Subcutaneous abdominal adipose tissue (tissue), 5 donors: ENCODE measurements around the gene FKBP3.

ENCODE experiments used
- H3K27ac ChIP-seq: one replicate; pipeline ENCODE4 v1.7.0; 2013; ENCODE audit warnings: low read depth, mild to moderate bottlenecking, inconsistent platforms, low read length, moderate library complexity
- H3K27me3 ChIP-seq, 5 donors: one replicate each; pipeline ENCODE4 v1.7.0; 2013; ENCODE audit warnings: low read length in 5 of 5, inconsistent platforms in 1 of 5; ENCODE audit not compliant: control insufficient read depth in 5 of 5, insufficient read depth in 4 of 5
- H3K36me3 ChIP-seq, 5 donors: one replicate each; pipeline ENCODE4 v1.7.0; 2013; ENCODE audit warnings: low read length in 5 of 5; ENCODE audit not compliant: control insufficient read depth in 5 of 5, insufficient read depth in 5 of 5
- H3K4me1 ChIP-seq, 5 donors: one replicate each; pipeline ENCODE4 v1.7.0; 2013; ENCODE audit warnings: low read length in 5 of 5, mild to moderate bottlenecking in 3 of 5, moderate library complexity in 1 of 5; ENCODE audit not compliant: control insufficient read depth in 5 of 5, insufficient read depth in 5 of 5
- H3K4me3 ChIP-seq, 5 donors: one replicate each; pipeline ENCODE4 v1.7.0; 2013; ENCODE audit warnings: low read length in 5 of 5, low read depth in 1 of 5
- H3K9ac ChIP-seq, 5 donors: one replicate each; pipeline ENCODE4 v1.7.0; 2013; ENCODE audit warnings: low read length in 5 of 5, mild to moderate bottlenecking in 4 of 5, moderate library complexity in 3 of 5
- H3K9me3 ChIP-seq, 5 donors: one replicate each; pipeline ENCODE4 v1.7.0; 2013; ENCODE audit warnings: low read length in 5 of 5; ENCODE audit not compliant: control insufficient read depth in 5 of 5
- donor health status: healthy.
- donor health status: healthy.
- donor health status: healthy.
- donor health status: healthy.
- donor health status: healthy.

Gene FKBP3

DNA sequence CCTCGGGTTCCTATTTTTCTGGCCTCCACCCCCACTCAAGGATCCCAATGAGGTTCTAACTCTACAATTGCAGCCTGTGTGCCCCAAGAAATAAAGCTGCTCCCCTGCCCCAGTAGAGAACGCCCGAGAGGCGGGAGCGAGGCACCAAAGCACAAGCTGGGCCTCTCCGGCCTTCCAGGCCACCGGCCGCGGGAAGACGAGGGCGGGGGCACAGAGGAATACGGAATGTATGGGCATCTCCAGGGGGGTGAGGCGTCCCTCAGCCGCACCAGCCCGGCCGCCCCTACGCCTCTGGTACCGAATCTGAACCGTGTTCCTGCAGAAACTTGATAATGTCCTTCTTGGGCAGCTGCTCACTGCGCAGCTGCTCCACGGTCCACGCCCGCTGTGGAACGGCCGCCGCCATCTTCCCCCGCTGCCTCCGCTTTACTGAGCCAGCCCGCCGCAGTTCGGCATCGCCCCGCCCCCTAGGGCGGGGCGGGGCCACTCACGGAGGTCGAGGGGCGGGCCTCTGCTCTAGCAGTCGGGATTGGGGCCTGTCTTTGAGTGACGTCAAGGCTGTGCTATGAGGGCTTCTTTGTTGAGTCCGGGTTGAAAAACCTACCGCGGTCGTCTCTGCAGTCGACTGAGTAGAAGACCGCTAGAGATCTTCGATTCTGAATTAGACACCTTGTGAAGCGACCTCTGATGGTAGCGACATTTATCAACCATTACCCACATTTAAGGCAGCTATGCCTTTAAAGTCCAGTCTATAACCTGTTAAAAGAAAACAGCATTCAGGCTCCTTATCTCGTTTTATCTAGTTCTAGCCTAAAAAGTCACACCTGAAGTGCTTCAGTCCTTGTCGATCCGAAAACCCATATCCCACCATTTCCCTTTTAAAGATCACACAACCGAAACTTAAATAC lies at the start of gene FKBP3:
Gene FKBP3 (minus strand): TSS at position 431 of the 908 bp plus-strand sequence. CDS start 25 bp downstream, at position 406.
- Histone ChIP-seq H3K27me3 (no peaks in the 10 kb centered on the region), H3K36me3 (peaks cover 0 to 3% (median 0%) of the 10 kb centered on the region in 5 donors), H3K4me3 (peak within 1 kb of the TSS; percentile 97 to 100 (median 99)), H3K27ac (peak within 1 kb of the TSS; percentile 94), H3K9me3 (no peaks in the 10 kb centered on the region), H3K4me1 (peaks cover 3 to 33% (median 29%) of the 10 kb centered on the region in 5 donors), H3K9ac (peak within 1 kb of the TSS; percentile 75 to 98 (median 93))

DNA sequence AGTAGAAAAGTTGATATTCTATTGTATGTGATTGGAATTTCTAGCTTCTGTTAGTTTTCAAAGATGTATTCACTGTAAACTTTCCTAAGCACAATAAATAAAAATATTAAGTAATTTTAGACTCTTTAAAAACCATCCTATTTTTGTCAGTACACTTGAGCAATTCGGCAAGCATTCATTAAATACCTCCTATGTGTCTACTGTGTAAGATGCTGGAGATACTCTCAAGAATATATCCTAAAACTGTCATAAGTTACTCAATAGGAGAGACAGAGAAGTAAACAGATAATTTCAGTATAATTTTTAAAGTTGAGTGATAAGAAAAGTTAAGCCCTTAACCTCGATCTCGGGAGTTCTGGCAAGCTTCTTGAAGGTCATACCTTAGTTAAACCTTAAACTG lies 47.5 kb upstream of the FKBP3 start:
- Histone ChIP-seq H3K4me3 (no peak overlapping the region), H3K9me3 (no peaks in the 10 kb centered on the region), H3K36me3 (no peaks in the 10 kb centered on the region), H3K9ac (no peak overlapping the region), H3K4me1 (no peaks in the 10 kb centered on the region), H3K27me3 (no peaks in the 10 kb centered on the region), H3K27ac (no peak overlapping the region)

- H3K36me3 ChIP-seq: no peaks in the 10 kb centered on the region
- no peak overlapping the region for H3K9ac ChIP-seq
- no peak overlapping the region for H3K4me3 ChIP-seq
- H3K9me3 ChIP-seq: no peaks in the 10 kb centered on the region
- no peaks in the 10 kb centered on the region for H3K27me3 ChIP-seq
- no peaks in the 10 kb centered on the region for H3K4me1 ChIP-seq
- no peak overlapping the region for H3K27ac ChIP-seq
Measured at GRCh38 chr14:45181329-45181728, 47.0 kb upstream of the FKBP3 start.

DNA sequence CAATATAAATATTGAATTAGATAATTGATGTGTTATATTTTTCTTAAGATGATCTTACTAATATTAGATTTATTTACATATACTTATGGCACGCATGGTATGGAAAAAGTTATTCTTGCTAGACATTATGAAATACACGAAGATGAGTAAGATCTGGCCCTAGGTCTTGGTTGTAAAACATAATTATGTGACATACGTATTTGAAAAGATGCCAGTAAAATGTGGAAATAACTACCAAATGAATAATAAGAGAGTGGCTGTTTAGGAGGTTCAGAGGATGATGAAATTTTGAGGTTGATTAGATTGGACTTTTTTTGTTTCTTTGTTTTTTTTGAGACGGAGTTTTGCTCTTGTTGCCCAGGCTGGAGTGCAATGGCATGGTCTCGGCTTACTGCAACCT lies 42.8 kb upstream of the FKBP3 start:
- no peaks in the 10 kb centered on the region for H3K27me3 ChIP-seq
- H3K9ac ChIP-seq: no peak overlapping the region
- H3K4me1 ChIP-seq: no peaks in the 10 kb centered on the region
- no peak overlapping the region for H3K4me3 ChIP-seq
- H3K9me3 ChIP-seq: no peaks in the 10 kb centered on the region
- H3K27ac ChIP-seq: no peak overlapping the region
- H3K36me3 ChIP-seq: peaks cover 0 to 8% (median 0%) of the 10 kb centered on the region in 5 donors

- Histone ChIP-seq H3K4me3 (no peak overlapping the region), H3K9me3 (no peaks in the 10 kb centered on the region), H3K27me3 (no peaks in the 10 kb centered on the region), H3K36me3 (peaks cover 0 to 21% (median 5%) of the 10 kb centered on the region in 5 donors), H3K4me1 (no peaks in the 10 kb centered on the region), H3K9ac (no peak overlapping the region), H3K27ac (no peak overlapping the region)
Measured at GRCh38 chr14:45169906-45170305, 35.6 kb upstream of the FKBP3 start.

DNA sequence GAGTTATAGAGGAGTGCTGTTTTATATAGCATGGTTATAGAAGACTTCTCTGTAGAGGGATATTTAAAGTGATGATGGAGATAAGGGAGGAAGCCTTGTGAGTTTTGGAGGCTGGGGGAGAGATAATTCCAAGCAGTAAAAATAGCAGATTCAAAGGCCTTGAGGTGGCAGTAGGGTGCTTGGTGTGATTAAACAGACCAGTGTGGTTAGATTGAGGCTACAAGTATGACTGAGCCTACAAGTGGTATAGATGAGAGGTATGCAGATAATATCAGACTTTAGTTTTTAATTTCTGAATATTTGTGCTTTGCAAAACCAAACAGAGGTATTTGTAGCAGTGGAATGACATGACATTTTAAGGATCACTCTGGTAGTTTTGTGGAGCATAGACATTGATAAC lies 21.8 kb upstream of the FKBP3 start:
- no peak overlapping the region for H3K4me3 ChIP-seq
- H3K27ac ChIP-seq: no peak overlapping the region
- H3K9me3 ChIP-seq: no peaks in the 10 kb centered on the region
- no peaks in the 10 kb centered on the region for H3K4me1 ChIP-seq
- no peaks in the 10 kb centered on the region for H3K36me3 ChIP-seq
- no peak overlapping the region for H3K9ac ChIP-seq
- no peaks in the 10 kb centered on the region for H3K27me3 ChIP-seq

DNA sequence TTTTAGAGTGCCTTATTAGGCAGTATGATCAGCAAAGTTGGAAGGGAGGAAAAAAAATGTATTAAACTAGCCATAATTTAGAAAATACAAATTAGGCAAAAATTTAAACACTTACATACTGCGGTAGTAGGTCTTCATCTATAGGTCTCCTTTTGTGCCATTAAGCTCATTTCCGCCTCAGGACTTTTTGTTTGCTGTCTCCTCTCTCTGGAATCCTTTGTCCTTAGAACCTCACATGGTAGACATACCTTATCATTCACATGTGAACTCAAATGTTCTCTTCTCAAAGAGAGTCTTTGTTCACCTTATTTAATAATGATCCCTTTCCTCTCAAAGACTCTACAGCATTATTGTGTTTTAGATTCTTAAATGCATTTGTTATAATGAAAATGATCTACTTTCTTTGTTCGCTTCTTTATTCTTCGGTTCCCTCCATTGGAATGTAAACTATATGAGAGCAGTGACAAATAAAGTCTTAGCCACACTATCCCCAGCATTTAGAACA lies 16.2 kb upstream of the FKBP3 start:
- Histone ChIP-seq H3K9ac (no peak overlapping the region), H3K9me3 (no peaks in the 10 kb centered on the region), H3K36me3 (peaks cover 0 to 3% (median 0%) of the 10 kb centered on the region in 5 donors), H3K27me3 (no peaks in the 10 kb centered on the region), H3K27ac (no peak overlapping the region), H3K4me3 (no peak overlapping the region), H3K4me1 (no peaks in the 10 kb centered on the region)

- no peak overlapping the region for H3K4me3 ChIP-seq
- H3K9ac ChIP-seq: no peak overlapping the region
- H3K9me3 ChIP-seq: no peaks in the 10 kb centered on the region
- no peaks in the 10 kb centered on the region for H3K27me3 ChIP-seq
- H3K27ac ChIP-seq: no peak overlapping the region
- H3K36me3 ChIP-seq: peaks cover 0 to 3% (median 0%) of the 10 kb centered on the region in 5 donors
- H3K4me1 ChIP-seq: no peaks in the 10 kb centered on the region
Measured at GRCh38 chr14:45149602-45150001, 15.3 kb upstream of the FKBP3 start.

- Histone ChIP-seq H3K4me1 (no peaks in the 10 kb centered on the region), H3K4me3 (no peak overlapping the region), H3K36me3 (peaks cover 0 to 5% (median 0%) of the 10 kb centered on the region in 5 donors), H3K27me3 (no peaks in the 10 kb centered on the region), H3K27ac (no peak overlapping the region), H3K9me3 (no peaks in the 10 kb centered on the region), H3K9ac (no peak overlapping the region)
Measured at GRCh38 chr14:45145214-45145613, 10.9 kb upstream of the FKBP3 start.

DNA sequence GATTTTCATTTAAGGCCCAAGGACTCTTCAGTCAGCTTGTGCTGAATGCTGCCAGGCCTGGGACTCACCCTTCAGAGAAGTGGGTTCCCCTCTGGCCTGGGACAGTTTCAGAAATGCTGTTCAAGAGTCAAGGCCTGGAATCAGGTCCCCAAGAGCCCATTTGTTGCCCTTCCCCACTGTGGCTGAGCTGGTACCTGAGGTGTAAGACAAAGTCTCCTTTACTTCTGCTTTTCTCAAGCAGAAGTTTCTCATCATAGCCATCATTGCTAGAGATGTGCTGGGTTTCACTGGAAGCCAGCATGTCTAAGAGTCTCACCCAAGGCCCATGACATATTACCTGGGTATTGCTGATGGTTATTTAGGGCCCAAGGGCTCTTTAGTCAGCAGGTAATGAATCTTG lies 10.4 kb upstream of the FKBP3 start:
- Histone ChIP-seq H3K36me3 (peaks cover 0 to 5% (median 0%) of the 10 kb centered on the region in 5 donors), H3K27ac (no peak overlapping the region), H3K9me3 (no peaks in the 10 kb centered on the region), H3K27me3 (no peaks in the 10 kb centered on the region), H3K4me3 (no peak overlapping the region), H3K9ac (no peak overlapping the region), H3K4me1 (no peaks in the 10 kb centered on the region)
